Measurements from ENCODE around the gene TMEM238L.
A peak's percentile ranks its signal among the peaks of the same experiment; 100 is the strongest.
"Not testable (repeated sequence)": the region's sequence is repeated elsewhere in the genome, so short reads cannot be mapped to it uniquely, and the experiment has no call there.

Gene TMEM238L, protein sequence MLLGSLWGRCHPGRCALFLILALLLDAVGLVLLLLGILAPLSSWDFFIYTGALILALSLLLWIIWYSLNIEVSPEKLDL

DNA sequence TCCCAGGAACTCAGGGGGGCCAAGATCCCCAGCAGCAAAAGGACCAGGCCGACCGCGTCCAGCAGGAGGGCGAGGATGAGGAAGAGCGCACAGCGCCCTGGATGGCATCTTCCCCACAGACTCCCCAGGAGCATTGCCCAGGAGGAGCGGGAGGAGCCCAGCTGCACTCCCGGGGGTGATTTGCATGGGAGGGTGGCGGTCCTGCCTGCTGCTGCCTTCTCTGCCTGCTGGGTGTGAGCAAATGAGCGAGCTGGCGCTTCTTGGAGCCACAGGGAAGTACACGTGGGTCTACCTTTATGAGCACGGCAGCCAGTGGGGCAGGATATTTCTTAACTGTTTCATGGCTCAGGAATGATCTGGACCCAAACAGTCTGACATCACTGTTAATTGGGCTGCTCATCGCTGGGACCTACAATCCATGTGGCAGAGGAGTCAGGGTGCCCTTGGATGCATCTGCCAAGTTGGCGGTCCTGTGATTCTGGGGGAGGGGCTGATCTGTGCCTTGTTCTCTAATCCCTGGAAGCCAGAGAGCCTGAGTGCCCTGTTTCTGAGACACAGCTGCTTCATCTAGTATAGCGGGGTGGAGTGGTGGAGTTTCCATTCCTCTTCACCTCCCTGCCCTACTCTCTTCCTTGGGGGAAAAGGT is at the start of gene TMEM238L:
TSS of gene TMEM238L (minus strand) at position 270 of the 646 bp plus-strand sequence. CDS start at position 134, 136 bp downstream.
- no peak for DNase-seq

DNA sequence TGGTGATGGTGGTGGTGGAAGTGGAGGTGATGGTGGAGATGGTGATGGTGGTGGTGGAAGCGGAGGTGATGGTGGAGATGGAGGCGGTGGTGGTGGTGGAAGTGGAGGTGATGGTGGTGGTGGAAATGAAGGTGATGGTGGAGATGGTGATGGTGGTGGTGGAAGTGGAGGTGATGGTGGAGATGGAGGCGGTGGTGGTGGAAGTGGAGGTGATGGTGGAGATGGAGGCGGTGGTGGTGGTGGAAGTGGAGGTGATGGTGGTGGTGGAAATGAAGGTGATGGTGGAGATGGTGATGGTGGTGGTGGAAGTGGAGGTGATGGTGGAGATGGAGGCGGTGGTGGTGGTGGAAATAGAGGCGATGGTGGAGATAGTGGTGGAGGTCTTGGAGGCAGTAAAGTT is 42.7 kb upstream of the TMEM238L start:
- not testable (repeated sequence) for DNase-seq

DNA sequence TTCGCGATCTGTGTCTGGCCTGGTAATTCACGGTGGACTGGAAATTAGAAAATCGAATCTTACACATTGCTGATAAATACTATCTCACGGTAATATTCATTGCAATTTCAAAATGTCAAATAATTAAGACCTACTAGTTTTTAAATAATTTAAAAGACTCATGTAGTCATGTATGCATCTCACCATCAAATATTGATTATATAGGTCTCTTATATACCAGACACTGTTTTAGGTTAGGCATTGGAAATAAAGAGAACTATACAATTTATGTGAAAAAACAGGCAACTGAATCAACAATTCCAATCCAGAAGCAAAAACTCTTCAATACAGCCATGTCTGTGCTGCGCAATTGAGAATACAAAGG is 41.5 kb upstream of the TMEM238L start:
- DNase-seq: no peak

DNA sequence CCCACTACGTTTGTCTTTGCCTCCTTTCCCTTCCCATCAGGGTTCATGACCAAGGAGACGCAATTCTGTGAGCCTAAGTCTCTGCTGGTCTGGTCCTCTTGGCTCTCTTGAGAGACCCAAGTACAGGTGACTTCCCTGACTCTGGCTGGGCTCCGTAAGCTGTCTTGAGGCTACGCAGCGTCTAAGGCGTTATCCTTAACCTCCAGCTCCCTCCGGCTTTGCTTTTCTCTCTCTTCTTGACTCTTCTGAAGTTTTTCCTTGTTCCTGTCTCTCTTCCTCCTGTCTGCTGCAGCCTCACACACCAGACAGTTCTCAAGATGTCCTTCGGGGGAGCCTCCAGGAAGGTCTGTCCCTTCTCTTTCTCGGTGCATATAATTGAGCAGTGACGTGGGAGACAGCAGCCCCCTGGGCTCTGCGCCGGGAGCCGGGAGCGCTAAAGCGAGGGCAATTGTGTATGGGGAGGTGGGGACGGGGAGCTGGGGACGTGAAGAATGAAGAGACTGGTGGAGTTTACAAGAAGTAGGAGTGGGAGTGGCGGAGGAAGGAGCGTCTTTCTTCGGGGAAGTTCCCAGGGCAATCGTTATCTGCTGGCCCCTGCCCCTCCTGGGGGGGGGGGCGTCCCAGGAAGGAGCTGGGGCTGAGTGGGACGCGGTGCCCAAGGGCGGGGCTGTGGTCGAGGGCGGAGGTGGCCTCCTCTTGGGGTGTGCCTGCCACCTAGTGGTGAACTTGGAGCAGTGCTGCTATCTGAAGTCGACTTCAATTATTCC is 40.9 kb upstream of the TMEM238L start:
- peak; percentile 28 to 44 (median 34) for DNase-seq

DNA sequence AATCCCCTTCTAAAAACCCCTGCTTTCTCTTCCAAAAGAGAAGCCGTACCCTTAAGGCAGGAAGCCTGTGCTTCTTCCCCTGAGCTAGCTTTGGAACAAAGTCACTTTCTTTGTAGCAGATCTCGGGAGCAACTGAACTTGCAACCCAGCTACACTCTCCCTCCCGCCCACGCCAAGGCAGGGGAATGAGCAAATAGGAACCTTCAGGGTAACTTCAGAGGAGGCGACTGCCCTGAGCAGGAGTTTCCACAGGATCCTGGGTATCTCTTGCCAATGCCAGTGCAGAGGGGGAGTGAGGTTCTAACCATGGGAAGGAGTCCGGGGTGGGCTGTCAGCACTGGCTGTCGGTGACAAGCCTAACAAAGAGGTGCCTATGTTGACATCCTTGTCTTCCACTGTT is 39.9 kb upstream of the TMEM238L start:
- DNase-seq: no peak

DNA sequence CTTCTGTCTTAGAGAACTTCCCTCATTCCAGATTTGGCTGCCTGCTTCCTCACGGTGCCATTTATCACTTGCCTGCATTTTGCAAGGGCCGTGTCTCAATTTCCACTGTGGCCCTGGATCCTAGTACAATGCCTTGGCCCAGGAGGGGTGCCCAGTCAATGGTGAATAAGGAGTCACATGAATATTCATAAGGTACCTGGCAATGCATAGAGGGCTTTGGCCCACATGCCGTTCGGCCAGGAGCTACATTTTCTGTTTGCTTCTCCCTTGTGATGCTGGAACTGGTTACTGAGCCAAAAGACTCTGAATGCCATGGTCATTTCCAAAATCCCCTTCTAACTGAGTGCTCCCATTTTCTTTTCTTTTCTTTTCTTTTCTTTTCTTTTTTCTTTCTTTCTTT is 38.8 kb upstream of the TMEM238L start:
- no peak for DNase-seq

DNA sequence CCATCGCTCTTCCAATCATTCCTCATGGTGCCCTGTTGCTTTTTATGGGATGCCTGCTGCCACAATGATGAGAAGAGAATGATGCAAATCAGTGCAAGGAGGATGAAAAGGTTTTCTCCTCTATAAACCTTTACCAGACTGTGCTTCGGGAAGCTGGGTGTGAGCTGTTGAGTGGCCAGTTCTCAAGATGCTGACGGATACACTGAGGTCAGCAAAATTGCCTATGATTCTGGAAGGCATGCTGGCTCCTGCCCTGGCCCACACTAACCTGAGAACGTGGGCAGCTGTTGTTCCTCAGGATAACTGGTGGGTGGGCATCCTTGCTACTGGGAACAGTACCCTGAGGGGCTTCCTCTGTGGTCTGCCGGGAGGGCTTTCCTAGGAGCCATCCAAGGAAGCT is 34.8 kb upstream of the TMEM238L start:
- DNase-seq: no peak

DNA sequence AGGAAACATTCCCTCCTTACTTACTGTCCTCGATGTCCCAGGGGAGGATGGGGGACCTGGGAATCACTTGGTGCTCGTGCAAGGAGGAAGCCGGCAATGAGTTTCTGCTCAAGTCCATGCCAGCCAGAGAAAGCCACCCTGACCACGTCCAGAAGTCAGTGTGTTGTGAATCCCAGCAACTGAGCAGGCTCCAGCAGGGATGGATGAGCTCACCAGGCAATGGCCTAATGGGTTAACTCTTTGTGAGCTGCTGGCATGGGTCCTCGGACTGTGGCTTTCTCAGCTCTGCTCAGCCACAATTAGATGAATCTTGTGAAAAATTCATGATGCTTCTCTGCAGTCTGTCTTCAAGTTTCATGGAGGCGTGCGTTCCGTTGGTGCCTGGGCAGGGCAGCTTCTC is 34.0 kb upstream of the TMEM238L start, which contains the start of gene PIRT:
TSS of gene PIRT (minus strand) at position 167 of the 400 bp plus-strand sequence. CDS start 12,442 bp downstream, outside the sequence.
- no peak for DNase-seq

DNA sequence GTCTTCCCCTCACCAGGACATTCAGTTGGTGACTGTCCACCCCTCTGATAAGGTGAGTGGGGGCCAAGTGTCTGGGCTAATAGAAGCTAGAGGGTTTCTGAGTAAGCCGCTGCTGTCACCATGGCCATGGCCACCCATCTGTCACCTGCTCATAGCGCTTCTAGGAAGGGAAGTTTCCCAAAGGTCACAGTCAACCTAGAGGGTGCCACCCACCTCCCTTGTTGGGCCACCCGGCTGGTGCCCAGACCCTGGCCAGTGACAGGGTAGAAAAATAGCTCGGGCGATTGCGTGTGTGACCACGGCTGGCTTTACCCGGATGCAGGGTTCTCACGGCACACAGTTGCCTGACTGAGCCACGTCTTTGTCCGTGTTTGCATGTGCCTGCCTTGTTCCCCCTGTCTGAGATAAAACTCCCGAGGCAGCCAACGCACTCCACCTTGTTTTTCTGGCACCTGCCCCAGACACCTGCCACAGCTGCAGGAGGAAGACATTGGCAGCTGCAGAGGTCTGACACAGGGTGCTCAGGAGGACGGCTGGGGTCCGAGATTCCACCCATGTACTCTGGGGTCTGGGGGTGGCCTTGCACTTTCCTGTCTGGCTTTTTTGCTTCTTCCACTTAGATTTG is 33.2 kb upstream of the TMEM238L start:
- no peak for DNase-seq

DNA sequence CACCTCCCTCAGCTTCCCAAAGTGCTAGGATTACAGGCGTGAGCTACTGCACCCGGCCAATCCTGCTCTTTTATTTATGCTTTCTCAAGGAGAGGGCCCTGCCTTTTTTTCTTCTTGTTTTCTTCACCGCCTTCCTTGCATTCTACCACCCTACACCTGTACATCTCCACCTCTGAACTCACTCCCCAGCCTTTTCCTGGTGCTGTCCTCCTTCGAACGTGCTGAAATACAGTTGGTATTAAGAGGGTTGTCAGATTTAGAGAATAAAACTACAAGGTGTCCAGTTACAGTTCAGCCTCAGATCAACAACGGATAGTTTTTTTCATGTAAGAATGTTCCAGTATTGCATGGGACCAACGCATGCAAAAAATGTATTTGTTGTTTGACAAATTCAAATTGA is 32.2 kb upstream of the TMEM238L start:
- DNase-seq: no peak

DNA sequence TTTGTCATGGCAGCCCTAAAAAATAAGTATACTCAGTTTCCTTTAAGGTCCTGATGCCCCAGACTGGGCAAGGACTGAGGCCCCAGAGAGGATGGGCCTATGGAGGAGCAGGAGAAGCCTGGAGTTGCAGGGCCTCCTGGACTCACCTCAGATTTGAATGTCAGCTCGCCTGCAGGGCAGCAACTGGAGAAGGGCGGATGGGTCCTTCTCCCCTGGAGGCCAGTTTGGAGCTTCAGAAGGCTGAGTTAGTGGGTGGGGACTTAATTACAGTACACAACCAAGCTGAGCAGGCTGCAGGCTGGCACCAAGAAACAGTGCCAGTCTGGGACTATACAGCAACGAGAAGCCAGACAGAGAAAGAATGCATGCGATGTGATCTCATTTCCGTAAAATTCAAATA is 27.8 kb upstream of the TMEM238L start:
- DNase-seq: no peak

DNA sequence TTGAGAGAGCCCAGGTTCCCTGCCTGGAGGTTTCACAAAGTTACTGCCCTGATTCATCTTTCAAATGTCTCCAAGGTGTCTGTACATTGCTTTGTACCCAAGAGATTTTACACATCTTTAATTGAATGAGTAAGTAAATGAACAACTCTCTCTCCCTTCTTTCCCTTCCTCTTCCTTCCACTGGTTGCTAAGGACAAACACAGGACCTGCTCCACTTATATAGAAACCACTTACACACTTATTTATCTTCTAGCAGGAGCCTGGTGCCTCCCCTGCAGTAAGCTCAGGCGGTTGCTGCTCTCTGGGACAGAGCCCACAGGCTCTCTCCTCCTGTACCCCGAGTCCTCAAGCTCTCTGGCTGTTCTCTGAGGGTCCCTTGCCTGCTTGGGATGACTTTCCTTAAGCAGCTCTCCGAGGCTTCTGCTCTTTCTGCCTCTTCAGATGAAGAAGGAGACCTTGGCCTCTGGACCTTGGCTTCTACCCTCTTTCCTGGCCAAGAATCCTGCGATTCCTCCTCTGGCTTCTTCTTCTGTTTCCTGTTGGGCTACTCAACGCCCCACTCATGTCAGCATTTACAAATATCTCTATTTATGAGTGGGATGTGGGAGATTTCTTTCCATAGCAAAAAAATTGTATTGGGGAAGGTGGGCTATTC is 24.1 kb upstream of the TMEM238L start:
- DNase-seq: no peak

DNA sequence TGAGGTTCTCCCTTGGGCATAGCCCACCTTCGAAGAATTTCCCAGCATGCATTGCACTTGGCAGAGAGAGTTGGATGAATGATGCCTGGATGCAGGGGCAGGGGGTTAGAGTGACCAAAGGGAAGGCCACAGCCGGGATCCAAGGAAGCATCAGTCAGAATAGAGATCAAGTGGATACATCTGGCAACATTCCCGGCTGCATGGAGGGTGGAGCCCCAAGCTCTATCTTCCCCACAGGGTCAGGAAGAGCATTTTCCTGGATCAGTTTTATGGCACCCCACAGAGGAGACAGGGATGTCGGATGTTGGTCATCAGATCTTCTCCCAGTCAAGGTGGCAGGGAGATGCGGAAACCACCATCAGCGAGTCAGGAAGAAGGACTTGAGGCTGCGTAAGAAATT is 21.0 kb upstream of the TMEM238L start:
- no peak for DNase-seq

DNA sequence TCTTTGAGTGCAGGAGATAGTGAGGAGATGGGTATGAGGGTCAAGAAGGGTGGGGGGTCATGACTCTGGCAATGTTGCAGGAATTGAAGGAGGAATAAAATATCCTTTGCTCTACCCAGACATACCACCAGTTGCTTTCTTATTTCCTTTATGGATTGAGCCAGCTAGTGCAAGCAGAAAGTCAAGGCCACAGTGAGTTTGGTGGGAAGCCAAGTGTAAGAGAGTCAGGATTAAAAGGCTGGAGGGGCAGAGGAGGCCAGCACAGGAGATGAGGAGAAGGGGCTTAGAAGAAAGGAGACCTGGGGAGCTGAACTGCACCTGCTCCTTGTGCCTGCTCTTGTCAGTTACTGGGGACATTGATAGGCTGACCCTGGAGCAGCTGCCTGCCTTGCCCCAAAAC is 17.9 kb upstream of the TMEM238L start:
- DNase-seq: no peak

DNA sequence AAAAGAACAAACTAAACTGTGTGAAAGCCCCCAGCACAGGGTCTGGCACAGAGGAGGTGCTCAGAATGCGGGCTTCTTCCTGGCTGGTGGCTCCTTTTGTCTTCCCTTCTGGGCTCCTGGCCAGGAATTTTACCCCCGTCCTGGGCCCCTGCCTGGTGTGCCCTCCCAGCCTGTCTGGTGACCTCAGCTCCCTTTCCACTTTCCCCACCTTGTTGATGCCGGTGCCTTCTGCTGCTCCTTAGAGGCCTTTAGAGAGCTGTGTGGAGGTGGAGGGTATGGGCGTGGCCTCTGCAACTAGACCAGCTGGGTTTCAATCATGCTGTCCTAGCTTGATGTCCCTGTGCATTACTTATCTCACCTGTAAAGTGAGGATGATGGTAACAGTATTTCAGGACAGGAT is 17.2 kb upstream of the TMEM238L start:
- DNase-seq: no peak

DNA sequence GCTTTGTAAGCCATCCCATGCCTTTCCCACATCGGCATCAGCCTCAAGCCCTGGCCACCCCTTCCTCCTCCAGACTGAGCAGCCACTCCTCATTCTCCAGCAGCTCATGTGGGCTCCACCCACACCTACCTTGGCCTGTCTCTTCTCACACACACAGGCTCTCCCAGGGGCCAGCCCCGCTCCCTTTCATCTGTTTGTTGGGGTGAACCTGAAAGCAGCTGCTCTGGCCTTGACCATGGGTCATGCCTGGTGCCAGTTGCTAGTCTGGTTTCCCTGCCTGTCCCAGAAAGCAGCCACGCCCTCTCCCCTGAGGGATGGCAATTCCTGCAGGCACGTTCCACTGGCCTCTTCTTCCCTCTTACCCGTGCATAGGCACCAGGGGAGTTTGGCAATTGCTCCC is 11.4 kb upstream of the TMEM238L start:
- no peak for DNase-seq

DNA sequence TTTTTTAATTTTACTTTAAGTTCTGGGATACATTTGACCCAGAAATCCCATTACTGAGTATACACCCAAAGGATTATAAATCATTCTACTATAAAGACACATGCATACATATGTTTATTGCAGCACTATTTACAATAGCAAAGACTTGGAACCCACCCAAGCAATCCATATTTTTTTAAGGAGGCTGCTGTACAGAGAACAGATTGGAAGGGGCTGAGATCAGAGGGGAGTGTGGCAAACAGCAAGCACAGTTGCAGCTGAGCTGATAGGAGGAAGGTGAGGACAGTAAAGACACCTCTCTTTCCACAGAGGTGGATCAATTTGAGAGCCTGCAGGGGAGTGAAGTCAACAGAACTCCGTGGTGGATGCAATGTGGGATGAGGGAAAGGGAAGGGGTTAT is 10.2 kb upstream of the TMEM238L start:
- no peak for DNase-seq

DNA sequence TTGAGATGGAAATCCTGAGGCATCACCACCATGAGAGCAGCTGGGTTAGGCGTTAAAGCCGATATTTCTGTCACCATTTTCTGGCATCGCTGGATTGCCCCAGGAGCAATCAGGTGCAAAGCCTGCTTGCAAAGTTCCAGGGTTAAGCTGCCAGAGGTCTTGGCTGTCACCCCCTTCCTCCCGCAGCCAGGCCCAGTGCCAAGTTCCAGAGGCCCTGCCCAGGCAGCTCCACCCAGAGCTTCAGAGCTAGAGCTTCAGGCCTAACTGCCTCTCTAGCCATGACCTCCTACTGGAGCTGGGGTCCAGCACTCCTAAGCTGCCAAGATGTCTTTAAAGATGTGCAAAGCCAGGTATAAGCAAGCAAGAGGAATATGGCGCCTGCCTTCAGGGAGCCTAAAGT is 8.8 kb upstream of the TMEM238L start:
- no peak for DNase-seq

DNA sequence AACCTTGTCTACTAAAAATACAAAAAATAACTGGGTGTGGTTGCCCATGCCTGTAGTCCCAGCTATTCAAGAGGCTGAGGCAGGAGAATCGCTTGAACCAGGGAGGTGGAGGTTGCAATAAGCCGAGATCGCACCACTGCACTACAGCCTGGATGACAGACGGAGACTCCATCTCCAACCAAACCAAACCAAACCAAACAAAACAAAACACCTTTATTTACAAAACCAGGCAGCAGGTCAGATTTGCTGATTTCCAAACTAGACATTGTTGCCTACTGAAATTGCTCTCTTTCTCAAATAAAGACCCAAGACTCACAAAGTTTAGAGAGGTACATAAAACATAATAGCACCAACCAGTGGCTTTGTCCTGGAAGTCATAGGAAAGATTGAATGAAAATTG is 5.7 kb upstream of the TMEM238L start:
- no peak for DNase-seq

DNA sequence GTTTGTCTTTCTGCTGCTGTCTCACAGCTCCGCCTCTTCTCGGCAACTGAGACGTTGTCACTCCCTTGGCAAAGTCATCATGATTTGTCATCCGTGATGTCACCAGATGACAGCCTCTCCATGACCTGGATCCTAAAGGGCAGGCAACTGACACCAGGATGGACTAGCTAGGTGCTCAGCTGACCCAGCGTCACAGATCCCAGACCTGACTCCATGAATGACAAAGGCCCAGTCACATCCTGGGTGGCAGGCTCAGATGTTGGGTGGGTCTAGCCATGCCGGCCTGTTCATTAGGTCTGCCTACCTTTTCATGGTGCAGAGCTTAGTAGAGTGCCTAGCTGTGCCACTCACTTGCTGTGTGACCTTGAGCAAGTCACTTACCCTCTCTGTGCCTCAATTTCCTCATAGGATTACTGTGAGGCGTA is 3.8 kb upstream of the TMEM238L start:
- no peak for DNase-seq

DNA sequence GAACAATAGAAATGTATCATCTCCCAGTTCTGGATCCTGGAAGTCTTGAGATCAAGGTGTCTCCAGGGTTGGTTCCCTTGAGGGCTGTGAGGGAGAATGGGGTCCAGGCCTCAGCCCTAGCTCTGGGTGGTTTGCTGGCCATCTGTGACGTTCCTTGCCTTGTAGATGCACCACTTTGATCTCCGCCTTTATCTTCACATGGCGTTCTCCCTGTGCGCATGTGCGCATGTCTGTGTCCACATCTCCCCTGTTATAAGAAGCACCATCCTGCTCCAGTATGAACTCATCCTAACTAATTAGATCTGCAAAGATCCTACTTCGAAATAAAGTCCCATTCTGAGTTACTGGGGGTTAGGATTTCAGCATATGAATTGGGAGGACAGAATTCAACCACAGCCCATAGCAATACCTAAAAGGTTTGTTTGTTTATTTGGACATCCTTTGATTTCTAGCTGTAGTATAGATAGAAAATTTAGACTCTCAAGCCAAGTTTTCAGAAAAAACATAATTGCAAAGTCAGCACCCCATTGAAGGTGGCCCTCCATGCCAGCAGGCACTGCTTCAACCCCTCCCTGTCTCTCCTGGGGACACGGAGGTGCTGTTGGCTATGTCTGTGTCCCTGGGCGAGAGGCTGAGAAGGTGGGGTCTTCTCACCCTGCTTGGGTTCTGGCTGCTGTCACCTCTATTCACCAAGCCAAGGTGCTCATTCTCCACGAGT is 2.8 kb upstream of the TMEM238L start:
- DNase-seq: no peak

DNA sequence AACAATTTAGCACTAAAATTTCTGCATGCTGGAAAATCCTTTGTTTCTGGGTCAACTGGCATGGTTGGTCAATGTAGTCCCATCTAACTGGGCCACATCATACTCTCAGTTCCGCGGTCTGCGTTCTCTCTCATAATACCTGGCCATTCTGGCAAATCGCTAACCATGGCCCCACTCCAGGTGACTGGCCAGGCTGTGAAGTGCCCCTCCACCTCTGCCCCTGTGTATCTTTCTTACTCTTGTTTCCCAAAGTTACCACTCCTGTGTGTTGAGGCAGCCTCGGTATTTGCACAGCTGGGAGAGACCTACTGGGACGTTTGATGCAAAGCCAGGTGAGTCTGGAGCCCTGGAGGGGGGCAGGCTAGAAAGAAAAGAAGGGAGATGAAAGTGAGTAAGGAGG is 2.0 kb upstream of the TMEM238L start:
- DNase-seq: no peak

DNA sequence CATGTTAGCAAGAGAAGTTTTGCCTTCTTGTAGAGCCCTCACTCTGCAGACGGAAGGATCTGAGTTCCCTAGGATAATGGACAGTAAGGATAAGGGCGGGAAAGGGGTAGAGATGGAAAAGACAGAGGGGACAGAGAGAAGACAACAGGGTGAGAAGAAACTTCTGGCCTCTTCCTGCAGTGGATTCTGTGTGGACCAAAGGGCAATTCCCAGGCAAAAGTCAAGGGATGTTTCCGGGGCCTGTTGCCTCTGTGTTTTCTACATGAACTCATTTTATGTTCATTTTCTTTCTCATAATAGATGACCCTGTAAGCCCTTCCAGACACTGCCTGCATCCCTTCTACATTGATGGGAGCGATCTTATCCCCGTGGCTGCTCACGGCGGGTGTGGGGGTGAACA is 647 bp upstream of the TMEM238L start:
- DNase-seq: no peak

Data from activated CD4-positive, CD25-positive, alpha-beta regulatory T cell (primary cell).